ENCODE results near the gene NHERF1. TPM values are rescaled to one million over a fixed set of nuclear protein-coding genes. Genes with fewer than 3 reads are reported as not detected.

NHERF1 gene
- polyA plus RNA-seq, 1 donor (not counting 4 experiments of a cell fraction or from before 2014, with no cell fraction given), result 45.6 TPM

DNA sequence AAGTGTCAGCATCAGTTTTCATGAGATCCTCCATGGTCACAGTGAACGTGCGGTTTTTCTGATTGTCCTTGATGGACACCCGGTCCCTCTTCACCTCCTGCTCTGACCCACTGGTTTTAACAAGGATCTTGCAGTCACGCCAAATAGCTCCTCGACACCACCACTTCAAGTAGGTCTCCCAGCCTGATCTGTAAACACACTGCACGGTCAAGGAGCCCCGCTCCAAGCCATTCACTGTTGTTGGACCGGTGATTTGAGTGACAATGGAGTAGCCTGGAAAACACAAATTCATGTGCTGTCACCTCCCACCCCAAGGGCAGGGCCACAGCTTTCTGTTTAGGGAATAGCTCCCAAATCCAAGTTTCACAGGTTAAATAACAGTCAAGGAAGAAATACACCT lies 43.9 kb upstream of the NHERF1 start:
- Histone ChIP-seq H3K9me3 (ENCODE audit: control insufficient read depth, low read depth, low read length) (no peaks in the 10 kb centered on the region), H3K27ac (ENCODE audit: control insufficient read depth, insufficient read depth, low read length) (no peak overlapping the region), H3K79me2 (ENCODE audit: control insufficient read depth, insufficient read depth, low read length) (no peaks in the 10 kb centered on the region), H3K9ac (ENCODE audit: control insufficient read depth, extremely low read depth, insufficient read depth, low read length) (no peak overlapping the region), H3K36me3 (ENCODE audit: control insufficient read depth in 2 of 2, extremely low read depth in 1 of 2, insufficient read depth in 2 of 2, low read length in 2 of 2) (no peaks in the 10 kb centered on the region), H3K4me2 (ENCODE audit: control insufficient read depth, extremely low read depth, insufficient read depth, low read depth, low read length) (no peak overlapping the region), H3K27me3 (ENCODE audit: control insufficient read depth, extremely low read depth, insufficient read depth, low read length) (no peaks in the 10 kb centered on the region), H3K4me3 (ENCODE audit: control insufficient read depth in 2 of 3, extremely low read depth in 1 of 3, insufficient read depth in 2 of 3, low read depth in 1 of 3, low read length in 3 of 3) (no peak overlapping the region), H3K9me1 (ENCODE audit: control insufficient read depth, extremely low read depth, insufficient read depth, low read length) (no peaks in the 10 kb centered on the region), H3K4me1 (ENCODE audit: control insufficient read depth, extremely low read depth, insufficient read depth, low read length) (no peaks in the 10 kb centered on the region), H4K20me1 (ENCODE audit: control insufficient read depth, extremely low read depth, insufficient read depth, low read length) (no peaks in the 10 kb centered on the region), H2AFZ (ENCODE audit: control insufficient read depth, low read length) (no peak overlapping the region)
- TF ChIP-seq, protein P1, sequence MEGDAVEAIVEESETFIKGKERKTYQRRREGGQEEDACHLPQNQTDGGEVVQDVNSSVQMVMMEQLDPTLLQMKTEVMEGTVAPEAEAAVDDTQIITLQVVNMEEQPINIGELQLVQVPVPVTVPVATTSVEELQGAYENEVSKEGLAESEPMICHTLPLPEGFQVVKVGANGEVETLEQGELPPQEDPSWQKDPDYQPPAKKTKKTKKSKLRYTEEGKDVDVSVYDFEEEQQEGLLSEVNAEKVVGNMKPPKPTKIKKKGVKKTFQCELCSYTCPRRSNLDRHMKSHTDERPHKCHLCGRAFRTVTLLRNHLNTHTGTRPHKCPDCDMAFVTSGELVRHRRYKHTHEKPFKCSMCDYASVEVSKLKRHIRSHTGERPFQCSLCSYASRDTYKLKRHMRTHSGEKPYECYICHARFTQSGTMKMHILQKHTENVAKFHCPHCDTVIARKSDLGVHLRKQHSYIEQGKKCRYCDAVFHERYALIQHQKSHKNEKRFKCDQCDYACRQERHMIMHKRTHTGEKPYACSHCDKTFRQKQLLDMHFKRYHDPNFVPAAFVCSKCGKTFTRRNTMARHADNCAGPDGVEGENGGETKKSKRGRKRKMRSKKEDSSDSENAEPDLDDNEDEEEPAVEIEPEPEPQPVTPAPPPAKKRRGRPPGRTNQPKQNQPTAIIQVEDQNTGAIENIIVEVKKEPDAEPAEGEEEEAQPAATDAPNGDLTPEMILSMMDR (optimal IDR thresholded peaks at IDR 0.05 in 1 of 3, IDR thresholded peaks at IDR 0.05 in 1 of 3, conservative IDR thresholded peaks at IDR 0.05 in 1 of 3; ENCODE audit: extremely low read depth in 1 of 3, insufficient read depth in 2 of 3, low read length in 3 of 3), result no peak
- TF ChIP-seq EZH2 (IDR thresholded peaks at IDR 0.05; ENCODE audit: low read length), result no peak
- DNase-seq (ENCODE audit: low read depth, low spot score), result no peak
- dilution Hi-C loops (cut with MboI; ENCODE audit: extremely low pct_ligation_motif_present, low sequenced_read_pairs), result no loop called here
- FAIRE-seq, result no peak

DNA sequence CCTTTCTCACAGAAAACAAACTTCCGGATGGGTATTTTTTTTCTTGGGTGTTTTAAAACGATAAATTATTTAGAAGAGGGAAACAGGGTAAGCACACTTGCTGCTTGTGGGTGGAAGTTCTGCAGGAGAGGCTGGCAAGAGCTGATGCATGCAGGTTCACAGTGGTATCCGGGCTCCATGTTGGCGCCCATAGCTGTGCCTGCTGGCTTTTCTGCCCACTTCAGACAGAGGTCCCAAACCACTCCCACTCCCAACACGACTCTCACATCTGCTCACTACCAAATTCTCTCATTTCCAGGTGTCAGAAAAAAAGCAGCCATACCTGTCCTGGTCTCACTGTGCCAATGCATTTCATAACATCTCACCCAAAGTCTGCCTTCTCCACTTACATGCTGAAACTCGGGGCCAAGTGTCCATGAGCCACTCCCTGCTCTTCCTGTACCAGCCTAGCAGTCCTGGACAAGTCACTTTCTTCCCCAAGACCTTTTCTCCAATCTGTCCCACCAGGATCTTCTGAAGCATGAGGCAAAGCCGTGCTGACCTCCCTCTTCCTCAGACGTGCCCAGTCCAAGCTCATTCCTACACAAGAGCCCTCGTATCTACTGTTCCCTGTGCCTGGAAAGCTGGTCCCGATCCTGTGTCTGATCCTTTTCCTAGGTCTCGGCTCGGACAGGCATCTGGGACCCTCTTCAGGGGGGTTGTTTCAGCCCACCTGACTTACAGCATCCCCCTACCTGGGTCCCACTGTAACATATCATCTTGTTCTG lies 37.2 kb upstream of the NHERF1 start:
- TF ChIP-seq EZH2 (IDR thresholded peaks at IDR 0.05; ENCODE audit: low read length), result no peak
- TF ChIP-seq, protein P1 (optimal IDR thresholded peaks at IDR 0.05 in 1 of 3, IDR thresholded peaks at IDR 0.05 in 1 of 3, conservative IDR thresholded peaks at IDR 0.05 in 1 of 3; ENCODE audit: extremely low read depth in 1 of 3, insufficient read depth in 2 of 3, low read length in 3 of 3), result no peak
- peaks cover 9% of the 10 kb centered on the region for H3K27me3 ChIP-seq (ENCODE audit: control insufficient read depth, extremely low read depth, insufficient read depth, low read length)
- no peaks in the 10 kb centered on the region for H3K9me1 ChIP-seq (ENCODE audit: control insufficient read depth, extremely low read depth, insufficient read depth, low read length)
- FAIRE-seq (no peak), DNase-seq (ENCODE audit: low read depth, low spot score) (no peak)
- dilution Hi-C loops (cut with MboI; ENCODE audit: extremely low pct_ligation_motif_present, low sequenced_read_pairs), result no loop called here
- H3K9ac ChIP-seq (ENCODE audit: control insufficient read depth, extremely low read depth, insufficient read depth, low read length), result no peak overlapping the region
- H3K4me1 ChIP-seq (ENCODE audit: control insufficient read depth, extremely low read depth, insufficient read depth, low read length), result no peaks in the 10 kb centered on the region
- no peaks in the 10 kb centered on the region for H4K20me1 ChIP-seq (ENCODE audit: control insufficient read depth, extremely low read depth, insufficient read depth, low read length)
- no peaks in the 10 kb centered on the region for H3K79me2 ChIP-seq (ENCODE audit: control insufficient read depth, insufficient read depth, low read length)
- no peak overlapping the region for H3K4me2 ChIP-seq (ENCODE audit: control insufficient read depth, extremely low read depth, insufficient read depth, low read depth, low read length)
- H3K27ac ChIP-seq (ENCODE audit: control insufficient read depth, insufficient read depth, low read length), result no peak overlapping the region
- H3K36me3 ChIP-seq (ENCODE audit: control insufficient read depth in 2 of 2, extremely low read depth in 1 of 2, insufficient read depth in 2 of 2, low read length in 2 of 2), result no peaks in the 10 kb centered on the region
- H3K4me3 ChIP-seq (ENCODE audit: control insufficient read depth in 2 of 3, extremely low read depth in 1 of 3, insufficient read depth in 2 of 3, low read depth in 1 of 3, low read length in 3 of 3), result no peak overlapping the region
- H2AFZ ChIP-seq (ENCODE audit: control insufficient read depth, low read length), result no peak overlapping the region
- H3K9me3 ChIP-seq (ENCODE audit: control insufficient read depth, low read depth, low read length), result no peaks in the 10 kb centered on the region
